ENCODE measurements around the gene ELN. TPM values are rescaled to one million over a fixed set of nuclear protein-coding genes. Genes with fewer than 3 reads are reported as not detected.

Gene ELN
- total and polyA plus RNA-seq, 2 of the 8 experiments (the other 6 are each of a cell fraction or from before 2014, with no cell fraction given), result 5.1 to 5.6 TPM

- DNase-seq (ENCODE audit: low read depth in 1 of 2, low spot score in 2 of 2) (no peak), FAIRE-seq (no peak)
- H3K4me1 ChIP-seq (replicated peaks in 1 of 4; ENCODE audit: control insufficient read depth in 3 of 4, insufficient read depth in 4 of 4, low read length in 3 of 4), result peaks cover 0 to 23% (median 15%) of the 10 kb centered on the region in 4 experiments; a peak in 6 of 7 replicates
- no peak overlapping the region for H2BK5ac ChIP-seq (ENCODE audit: low read depth, low read length)
- H2BK20ac ChIP-seq (ENCODE audit: low read length), result no peak overlapping the region
- no peak overlapping the region for H3K56ac ChIP-seq (replicated peaks; ENCODE audit: insufficient read length, low read depth, low read length)
- no peak overlapping the region for H3K27ac ChIP-seq (ENCODE audit: low read depth, low read length)
- no peak overlapping the region for H4K91ac ChIP-seq (replicated peaks; ENCODE audit: insufficient read length, low read length)
- 95% methylated on average over 10 of the region's 10 CpGs; no CpG with 5 or more reads in 1 of the 2 experiments for WGBS, 2 experiments (ENCODE audit: extremely low coverage in 1 of 2, insufficient coverage in 1 of 2, insufficient read length in 1 of 2, insufficient replicate concordance in 2 of 2, low coverage in 1 of 2, low lambda C conversion rate in 2 of 2, missing lambda C conversion rate in 1 of 2)
- H3K23ac ChIP-seq (ENCODE audit: insufficient read length), result no peak overlapping the region
- no peak overlapping the region for H2BK12ac ChIP-seq (ENCODE audit: low read depth, low read length)
- no peak overlapping the region for H3K14ac ChIP-seq (ENCODE audit: insufficient read length)
- no peak overlapping the region for H3K4ac ChIP-seq (replicated peaks; ENCODE audit: insufficient read length, low read depth, low read length)
- peaks cover 6% of the 10 kb centered on the region; the same call in 1 of the 2 replicates for H3K23me2 ChIP-seq (ENCODE audit: low read depth, low read length)
- no peaks in the 10 kb centered on the region for H3K9me3 ChIP-seq (ENCODE audit: insufficient read depth in 2 of 2, low read depth in 1 of 2, low read length in 1 of 2)
- H3K4me3 ChIP-seq (ENCODE audit: extremely low read depth in 1 of 4, insufficient read depth in 2 of 4, low read depth in 3 of 4, low read length in 4 of 4), result no peak overlapping the region
- H3K27me3 ChIP-seq (replicated peaks in 1 of 4; ENCODE audit: control insufficient read depth in 3 of 4, extremely low read depth in 1 of 4, insufficient read depth in 3 of 4, low read length in 3 of 4), result no peaks in the 10 kb centered on the region
- peaks cover 2 to 13% of the 10 kb centered on the region in 2 experiments for H4K20me1 ChIP-seq (replicated peaks in 1 of 2; ENCODE audit: control insufficient read depth in 1 of 2, insufficient read depth in 2 of 2, low read length in 2 of 2)
- no peak overlapping the region for H4K8ac ChIP-seq (ENCODE audit: extremely low read depth, insufficient read depth, low read length)
- H3K4me2 ChIP-seq (ENCODE audit: insufficient read depth in 1 of 2, low read depth in 2 of 2, low read length in 2 of 2), result no peak overlapping the region
- no peak overlapping the region for H3K9ac ChIP-seq (replicated peaks in 1 of 4; ENCODE audit: extremely low read depth in 1 of 4, low read depth in 3 of 4, low read length in 3 of 4)
- POLR2A ChIA-PET (ENCODE audit: partially characterized antibody), result interaction anchor here (0.6 to 1.6 kb wide), 4 partner anchors 8 to 231 kb away, joined by 3 to 7 read pairs (median 4); partner anchors contain the start of gene EIF4H
- H3K18ac ChIP-seq (ENCODE audit: extremely low read depth, low read length), result no peak overlapping the region
- no peak overlapping the region for H4K5ac ChIP-seq (ENCODE audit: insufficient read length, low read depth, low read length)
- no peak overlapping the region for H2BK120ac ChIP-seq (replicated peaks; ENCODE audit: low read depth, low read length)
- H3K79me2 ChIP-seq (ENCODE audit: control insufficient read depth in 1 of 2, insufficient read depth in 2 of 2, low read length in 2 of 2), result peaks cover 0 to 9% of the 10 kb centered on the region in 2 experiments; a peak in 1 of 4 replicates
- no peak overlapping the region for H2AFZ ChIP-seq (ENCODE audit: low read length)
- H2AK5ac ChIP-seq (ENCODE audit: low read depth, low read length), result no peak overlapping the region
- no peak overlapping the region for H2BK15ac ChIP-seq (ENCODE audit: low read length)
- H3K36me3 ChIP-seq (ENCODE audit: control insufficient read depth in 2 of 4, insufficient read depth in 4 of 4, low read length in 3 of 4), result peaks cover 0 to 18% (median 7%) of the 10 kb centered on the region in 4 experiments; a peak in 5 of 8 replicates
- H3K79me1 ChIP-seq (ENCODE audit: low read depth, low read length), result peaks cover 16% of the 10 kb centered on the region
- CTCF ChIA-PET (ENCODE audit: partially characterized antibody), result interaction anchor here (0.6 to 1.7 kb wide), 8 partner anchors 9 to 313 kb away, joined by 3 to 4 read pairs (median 3); no protein-coding TSS in a partner anchor
- TF ChIP-seq RXRA (IDR thresholded peaks at IDR 0.05; ENCODE audit: insufficient read depth, low read depth, low read length), result no peak
- no peak for TF ChIP-seq JUND (IDR thresholded peaks at IDR 0.05; ENCODE audit: low read length)
- TF ChIP-seq, protein P1, sequence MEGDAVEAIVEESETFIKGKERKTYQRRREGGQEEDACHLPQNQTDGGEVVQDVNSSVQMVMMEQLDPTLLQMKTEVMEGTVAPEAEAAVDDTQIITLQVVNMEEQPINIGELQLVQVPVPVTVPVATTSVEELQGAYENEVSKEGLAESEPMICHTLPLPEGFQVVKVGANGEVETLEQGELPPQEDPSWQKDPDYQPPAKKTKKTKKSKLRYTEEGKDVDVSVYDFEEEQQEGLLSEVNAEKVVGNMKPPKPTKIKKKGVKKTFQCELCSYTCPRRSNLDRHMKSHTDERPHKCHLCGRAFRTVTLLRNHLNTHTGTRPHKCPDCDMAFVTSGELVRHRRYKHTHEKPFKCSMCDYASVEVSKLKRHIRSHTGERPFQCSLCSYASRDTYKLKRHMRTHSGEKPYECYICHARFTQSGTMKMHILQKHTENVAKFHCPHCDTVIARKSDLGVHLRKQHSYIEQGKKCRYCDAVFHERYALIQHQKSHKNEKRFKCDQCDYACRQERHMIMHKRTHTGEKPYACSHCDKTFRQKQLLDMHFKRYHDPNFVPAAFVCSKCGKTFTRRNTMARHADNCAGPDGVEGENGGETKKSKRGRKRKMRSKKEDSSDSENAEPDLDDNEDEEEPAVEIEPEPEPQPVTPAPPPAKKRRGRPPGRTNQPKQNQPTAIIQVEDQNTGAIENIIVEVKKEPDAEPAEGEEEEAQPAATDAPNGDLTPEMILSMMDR (IDR thresholded peaks at IDR 0.05; ENCODE audit: control extremely low read depth in 1 of 3, insufficient read depth in 1 of 3, low read depth in 1 of 3, low read length in 3 of 3), result no peak
- TF ChIP-seq RNF2 (IDR thresholded peaks at IDR 0.05; ENCODE audit: borderline replicate concordance, low read depth, low read length, missing control alignments, poor library complexity, severe bottlenecking), result no peak
- no peak for TF ChIP-seq CTBP2 (IDR thresholded peaks at IDR 0.05; ENCODE audit: borderline replicate concordance, insufficient read depth, insufficient read length, low read length)
- TF ChIP-seq SIX5 (IDR thresholded peaks at IDR 0.05; ENCODE audit: low read depth, low read length), result no peak
- no peak for TF ChIP-seq SP2 (IDR thresholded peaks at IDR 0.05; ENCODE audit: low read length)
- TF ChIP-seq ASH2L (IDR thresholded peaks at IDR 0.05; ENCODE audit: low read length), result no peak
- TF ChIP-seq SP4 (IDR thresholded peaks at IDR 0.05; ENCODE audit: low read length), result no peak
- TF ChIP-seq CBX8 (IDR thresholded peaks at IDR 0.05; ENCODE audit: borderline replicate concordance, low read depth, low read length), result no peak
Observed at GRCh38 chr7:74087791-74088453, 59.9 kb downstream of the ELN start.
